NCI-H345 treated with DMSO at 0.1 percent for 48 hours (cell line): ENCODE measurements around the gene SATB1.
"Not testable (repeated sequence)": the region's sequence is repeated elsewhere in the genome, so short reads cannot be mapped to it uniquely, and the experiment has no call there.

Source experiments
- DNase-seq: peaks from one replicate; lab custom pipeline; 2025; ENCODE audit not compliant: unreplicated experiment; lab: John Stamatoyannopoulos, UW

SATB1 gene

GRCh38 chr3:18424729-18425640 lies at the start of gene SATB1:
TSS of gene SATB1 (minus strand) at chr3:18425339. CDS start at chr3:18420967, 4,372 bp downstream.
- no peak for DNase-seq

GRCh38 chr3:18474202-18474601 lies 49.1 kb upstream of the SATB1 start:
- no peak for DNase-seq

DNA sequence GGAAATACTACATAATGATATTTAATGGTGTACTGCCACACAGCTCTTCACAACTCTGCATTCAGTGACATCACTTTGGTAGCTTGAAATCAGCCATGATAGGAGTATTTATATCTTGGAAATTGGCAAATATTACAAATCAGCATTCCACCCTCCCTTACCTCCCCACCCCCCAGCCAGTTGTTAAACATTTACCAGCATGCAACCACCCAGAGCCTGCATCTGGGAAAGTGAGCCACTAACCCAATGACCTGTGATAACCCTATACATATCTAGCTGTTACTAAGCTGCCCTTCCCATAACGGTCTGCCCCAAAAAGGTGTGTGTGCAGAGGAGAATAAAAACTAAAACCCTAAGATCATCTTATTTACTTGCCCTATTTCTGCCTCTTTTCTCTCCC lies 44.6 kb upstream of the SATB1 start:
- no peak for DNase-seq

DNA sequence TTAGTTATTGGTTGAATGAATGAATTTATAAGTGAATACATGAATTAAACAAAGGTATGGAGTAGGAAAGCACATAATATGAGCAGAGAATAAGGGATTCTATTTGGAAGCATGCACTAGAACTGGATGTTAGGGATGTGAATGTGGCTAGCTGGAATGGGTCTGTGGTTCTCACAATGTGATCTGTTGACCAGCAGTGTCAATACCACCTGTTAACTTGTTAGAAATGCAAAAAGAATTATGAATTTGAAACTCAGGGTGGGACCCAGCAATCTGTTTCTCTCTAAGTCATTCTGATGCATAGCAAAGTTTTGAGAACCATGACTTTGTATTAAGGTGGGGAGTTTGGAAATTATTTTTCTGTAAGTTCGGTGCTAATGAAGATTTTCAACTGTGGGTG lies 41.0 kb upstream of the SATB1 start:
- no peak for DNase-seq

DNA sequence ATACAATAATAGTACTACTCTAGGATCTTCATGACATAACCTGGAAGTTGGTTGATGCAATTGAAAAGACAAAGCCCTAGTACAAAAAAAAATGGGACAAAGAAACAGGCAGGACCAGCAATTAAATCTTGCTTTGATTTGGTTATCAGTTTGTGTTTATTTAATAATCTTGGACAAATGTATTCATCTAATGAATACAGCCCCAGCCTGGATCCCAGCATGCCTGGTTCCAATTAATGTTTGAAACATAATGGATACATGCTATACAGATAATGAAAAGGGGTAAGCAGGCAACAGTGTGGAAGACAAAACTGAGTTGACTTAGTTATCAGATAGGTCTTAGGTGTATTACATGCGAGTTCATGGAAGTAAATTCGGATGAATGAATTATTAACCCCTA lies 29.6 kb upstream of the SATB1 start:
- no peak for DNase-seq

- not testable (repeated sequence) for DNase-seq
These were observed 24.5 kb upstream of the SATB1 start for GRCh38 chr3:18449618-18450017.

DNA sequence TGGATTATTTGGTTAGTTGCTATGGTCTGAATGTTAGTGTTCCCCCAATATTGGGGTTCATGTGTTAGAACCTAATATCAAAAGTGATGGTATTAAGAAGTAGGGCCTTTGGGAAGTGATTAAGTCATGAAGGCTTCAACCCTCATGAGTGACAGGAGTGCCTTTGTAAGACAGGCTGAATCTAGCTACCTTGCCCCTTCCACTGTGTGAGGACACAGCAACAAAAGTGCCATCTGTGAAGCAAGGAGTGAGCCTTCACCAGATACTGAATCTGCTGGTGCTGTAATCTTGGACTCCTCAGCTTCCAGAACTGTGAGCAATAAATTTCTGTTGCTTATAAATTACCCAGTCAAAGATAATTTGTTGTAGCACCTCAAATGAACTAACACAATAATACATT lies 22.6 kb upstream of the SATB1 start:
- DNase-seq, result no peak

DNA sequence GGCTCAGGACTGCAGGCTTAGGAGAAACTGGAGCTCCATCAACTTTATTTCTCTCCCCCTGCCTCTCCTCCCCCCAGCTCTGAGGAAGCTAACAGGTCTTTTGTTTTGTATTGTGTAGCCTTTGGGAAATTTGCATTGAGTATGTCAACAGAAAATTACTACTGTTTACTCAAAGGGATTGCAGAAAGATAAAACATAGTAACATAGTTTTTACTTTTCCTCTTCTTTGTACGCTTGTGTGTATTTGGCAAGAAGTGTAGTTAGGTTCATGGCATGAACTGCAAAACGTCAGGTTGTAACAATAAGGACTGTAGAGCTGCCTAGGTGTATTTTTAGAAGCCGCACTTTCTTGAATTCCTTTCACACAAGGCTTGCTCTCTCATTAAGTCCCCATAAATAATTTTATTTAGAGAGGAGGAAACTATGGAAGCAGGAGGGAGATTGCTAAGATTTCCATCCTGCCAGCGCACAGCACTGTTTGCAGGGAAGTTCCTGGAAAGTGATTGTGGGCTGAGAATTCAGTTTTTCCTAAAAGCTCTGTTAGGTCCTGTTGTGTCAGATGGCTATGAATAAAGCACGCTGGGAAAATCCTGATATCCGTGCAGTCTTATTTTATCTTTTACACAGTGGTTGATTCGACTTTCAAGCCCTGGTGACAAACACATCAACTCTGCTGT lies 21.1 kb upstream of the SATB1 start:
- no peak for DNase-seq

GRCh38 chr3:18445401-18446148 lies 20.4 kb upstream of the SATB1 start:
- DNase-seq, result no peak

GRCh38 chr3:18444595-18445400 lies 19.7 kb upstream of the SATB1 start:
- DNase-seq, result no peak

- DNase-seq, result no peak
These were observed 18.8 kb upstream of the SATB1 start for GRCh38 chr3:18443665-18444594.

DNA sequence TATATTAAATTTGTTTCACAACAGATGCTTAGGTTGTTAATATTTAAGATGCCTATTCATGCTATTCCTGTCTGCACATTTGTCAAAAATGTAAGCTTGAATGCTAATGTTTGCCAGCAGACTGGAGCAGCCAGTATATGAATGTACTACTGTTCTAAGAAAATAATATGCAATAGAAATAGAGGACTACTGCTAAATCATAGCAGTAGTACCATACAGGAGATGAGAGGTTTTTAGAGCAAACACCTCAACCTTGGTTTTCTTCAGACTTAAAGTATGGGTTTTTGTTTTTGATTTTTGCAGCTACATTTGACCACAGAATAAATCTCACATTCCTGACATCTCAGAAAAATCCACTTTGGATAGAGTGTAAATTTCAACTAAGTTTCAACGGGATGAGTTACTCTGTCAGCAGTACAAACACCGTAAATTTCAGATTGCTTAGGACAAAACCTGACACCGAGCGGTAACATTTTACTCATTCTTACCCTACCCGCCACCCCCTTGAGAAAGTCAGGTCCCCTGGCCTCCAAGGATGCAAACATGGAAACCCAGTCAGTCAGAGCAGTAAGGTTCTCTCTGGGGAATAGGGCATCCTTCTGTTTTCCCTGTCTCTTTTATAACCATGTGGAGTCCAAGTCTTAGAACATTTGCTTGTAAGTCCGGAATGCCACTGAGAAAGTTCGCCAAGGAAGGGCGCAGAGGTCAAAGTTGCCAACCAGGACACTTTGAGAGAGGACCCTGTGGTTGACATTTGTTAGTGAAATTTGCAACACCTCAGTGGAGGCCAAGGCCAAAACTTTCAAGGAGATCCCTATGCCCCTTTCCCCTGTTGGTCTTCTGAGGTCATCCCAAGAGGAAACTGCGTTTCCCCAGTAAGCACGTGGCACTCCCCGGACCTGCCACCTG lies 17.9 kb upstream of the SATB1 start:
- no peak for DNase-seq

DNA sequence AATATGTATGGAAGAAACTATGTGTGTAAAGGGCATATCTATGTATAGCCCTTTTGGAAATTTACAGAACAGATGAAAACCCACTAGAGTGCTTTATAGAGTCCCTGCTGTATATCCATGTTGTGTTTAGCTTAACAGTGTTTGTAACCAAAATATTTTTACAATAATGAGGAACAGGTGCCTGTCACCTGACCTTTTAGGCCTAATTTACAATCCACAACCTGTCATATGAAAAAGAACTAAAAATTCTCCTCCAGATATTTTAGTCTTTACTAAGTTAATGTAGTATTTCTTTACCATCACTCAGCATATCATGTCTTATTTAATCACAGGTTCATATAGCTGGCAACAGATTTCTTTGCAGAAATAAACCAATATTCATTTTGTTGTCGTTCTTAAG lies 16.4 kb upstream of the SATB1 start:
- DNase-seq, result no peak

GRCh38 chr3:18440066-18440722 lies 15.1 kb upstream of the SATB1 start:
- DNase-seq, result no peak

- DNase-seq, result no peak
These were observed 14.1 kb upstream of the SATB1 start for GRCh38 chr3:18439281-18439680.

DNA sequence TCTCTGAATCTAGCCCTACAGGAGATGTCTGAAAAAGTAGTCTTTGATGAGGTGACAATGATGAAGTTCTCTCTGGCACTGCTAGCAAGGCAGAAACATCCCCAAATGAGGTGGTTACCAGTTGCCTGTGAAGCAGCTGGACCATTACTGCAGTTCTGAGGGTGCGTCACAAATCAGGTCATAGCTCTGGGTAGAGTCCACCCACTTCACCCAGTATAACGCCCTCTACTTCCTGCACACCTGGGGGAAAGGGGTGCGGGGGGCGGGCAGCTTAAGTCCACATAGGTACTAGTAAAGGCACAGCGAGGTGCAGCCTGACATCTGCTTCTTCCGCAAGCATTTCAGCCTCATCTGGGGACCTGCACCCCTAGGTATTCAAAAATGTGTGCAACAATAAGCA lies 13.4 kb upstream of the SATB1 start:
- no peak for DNase-seq

DNA sequence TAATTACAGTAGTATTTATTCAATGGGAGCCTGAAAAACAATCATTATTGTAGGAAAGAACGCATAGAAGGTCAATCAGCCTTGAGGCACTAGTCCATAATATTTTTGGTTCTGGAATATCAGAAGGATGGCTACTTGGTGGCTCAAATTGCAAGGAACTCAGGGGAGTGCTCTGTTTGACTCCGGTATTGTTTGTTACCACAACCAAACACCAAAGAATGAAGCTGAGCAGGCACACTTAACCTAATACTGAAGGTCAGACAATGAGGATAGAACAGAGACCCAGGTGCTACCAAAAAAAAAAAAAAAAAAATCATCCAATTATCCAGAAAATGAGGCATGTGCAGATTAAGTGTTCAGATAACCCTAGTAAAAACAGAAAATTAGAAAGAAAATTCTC lies 11.1 kb upstream of the SATB1 start:
- DNase-seq, result no peak

DNA sequence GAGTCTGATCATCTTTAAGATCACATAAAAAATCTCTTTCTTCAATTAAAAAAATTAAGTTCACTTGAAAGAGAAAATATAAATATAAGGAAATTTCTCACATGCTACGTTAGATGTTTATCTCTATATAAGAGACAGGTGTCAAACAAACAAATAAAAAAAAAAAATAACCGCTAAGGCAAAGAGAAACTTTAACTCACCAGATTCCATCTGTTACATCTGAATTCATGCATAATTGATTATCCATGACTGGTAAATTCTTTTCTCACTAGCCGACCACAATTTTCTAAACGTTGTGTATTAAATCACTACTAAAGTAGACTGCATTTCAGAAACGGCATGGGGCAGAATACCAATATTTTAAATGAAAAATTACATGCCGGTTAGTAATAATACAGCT lies 9.6 kb upstream of the SATB1 start:
- DNase-seq, result no peak
